Activated T-helper 17 cell treated with anti-CD3 and anti-CD28 coated beads, Interleukin-2, amount 50 U/mL, for 72 hours (primary cell): ENCODE results near the gene MICAL2. TPM values are rescaled to one million over a fixed set of nuclear protein-coding genes. Genes with fewer than 3 reads are reported as not detected.
A peak's percentile ranks its signal among the peaks of the same experiment; 100 is the strongest.

Experiments used
- ATAC-seq: fragments of 150-1000 bp; cut with Tn5 transposase; replicated peaks from 2 replicates; pipeline ENCODE4 v1.10.0; 2021; ENCODE audit warnings: mild to moderate bottlenecking, moderate library complexity
- H3K27ac Mint-ChIP-seq: one replicate; pipeline ENCODE4 v1.8.0; 2022; ENCODE audit warnings: mixed read lengths
- H3K27me3 Mint-ChIP-seq: one replicate; pipeline ENCODE4 v1.8.0; 2022; ENCODE audit warnings: mixed read lengths
- H3K36me3 Mint-ChIP-seq: one replicate; pipeline ENCODE4 v1.8.0; 2022; ENCODE audit warnings: low read depth, mild to moderate bottlenecking, mixed read lengths
- H3K4me1 Mint-ChIP-seq: one replicate; pipeline ENCODE4 v1.8.0; 2022; ENCODE audit warnings: mixed read lengths
- H3K4me3 Mint-ChIP-seq: one replicate; pipeline ENCODE4 v1.8.0; 2022; ENCODE audit warnings: mild to moderate bottlenecking, mixed read lengths
- H3K9me3 Mint-ChIP-seq: one replicate; pipeline ENCODE4 v1.8.0; 2022; ENCODE audit warnings: mixed read lengths
- total RNA-seq, 2 donors: library from RNA; stranded (reverse); gene quantifications; one replicate each; pipeline ENCODE4 v1.2.3, GENCODE V29; 2022

MICAL2 gene
- total RNA-seq, 2 donors from 2014 or later: 127 to 253 TPM

- H3K4me1 Mint-ChIP-seq: no peaks in the 10 kb centered on the region
- no peak overlapping the region for H3K4me3 Mint-ChIP-seq
- H3K36me3 Mint-ChIP-seq: no peaks in the 10 kb centered on the region
- no peaks in the 10 kb centered on the region for H3K9me3 Mint-ChIP-seq
- H3K27ac Mint-ChIP-seq: no peak overlapping the region
- ATAC-seq: no peak
- H3K27me3 Mint-ChIP-seq: no peaks in the 10 kb centered on the region
Observed at GRCh38 chr11:12271826-12272366, 161.5 kb downstream of the MICAL2 start.

- Mint-ChIP-seq H3K27ac (peak overlapping the region; percentile 57), H3K9me3 (no peaks in the 10 kb centered on the region), H3K4me3 (no peak overlapping the region), H3K27me3 (no peaks in the 10 kb centered on the region), H3K4me1 (no peaks in the 10 kb centered on the region), H3K36me3 (no peaks in the 10 kb centered on the region)
- ATAC-seq: no peak
Observed at GRCh38 chr11:12272821-12273617, 162.6 kb downstream of the MICAL2 start.

- no peaks in the 10 kb centered on the region for H3K4me1 Mint-ChIP-seq
- no peaks in the 10 kb centered on the region for H3K9me3 Mint-ChIP-seq
- no peaks in the 10 kb centered on the region for H3K36me3 Mint-ChIP-seq
- peak overlapping the region; percentile 57 for H3K27ac Mint-ChIP-seq
- ATAC-seq: no peak
- H3K4me3 Mint-ChIP-seq: no peak overlapping the region
- H3K27me3 Mint-ChIP-seq: no peaks in the 10 kb centered on the region
Observed at GRCh38 chr11:12273618-12273995, 163.2 kb downstream of the MICAL2 start.

GRCh38 chr11:12274056-12274455, 163.7 kb downstream of the MICAL2 start:
- H3K4me1 Mint-ChIP-seq: no peaks in the 10 kb centered on the region
- H3K27ac Mint-ChIP-seq: peak overlapping the region; percentile 57
- no peaks in the 10 kb centered on the region for H3K36me3 Mint-ChIP-seq

GRCh38 chr11:12274558-12275197, 164.3 kb downstream of the MICAL2 start:
- ATAC-seq: no peak
- no peaks in the 10 kb centered on the region for H3K36me3 Mint-ChIP-seq
- peak overlapping the region; percentile 57 for H3K27ac Mint-ChIP-seq
- no peaks in the 10 kb centered on the region for H3K4me1 Mint-ChIP-seq
- H3K9me3 Mint-ChIP-seq: no peaks in the 10 kb centered on the region
- no peak overlapping the region for H3K4me3 Mint-ChIP-seq
- H3K27me3 Mint-ChIP-seq: no peaks in the 10 kb centered on the region

More at GRCh38 chr11:12274056-12274455, 163.7 kb downstream of the MICAL2 start:
- ATAC-seq: no peak
- H3K4me3 Mint-ChIP-seq: no peak overlapping the region
- no peaks in the 10 kb centered on the region for H3K27me3 Mint-ChIP-seq
- no peaks in the 10 kb centered on the region for H3K9me3 Mint-ChIP-seq

GRCh38 chr11:12275818-12276217, 165.4 kb downstream of the MICAL2 start:
- no peak overlapping the region for H3K27ac Mint-ChIP-seq

GRCh38 chr11:12276356-12276755, 166.0 kb downstream of the MICAL2 start:
- ATAC-seq: no peak
- Mint-ChIP-seq H3K27me3 (no peaks in the 10 kb centered on the region), H3K4me3 (no peak overlapping the region), H3K9me3 (no peaks in the 10 kb centered on the region), H3K4me1 (peaks cover 5% of the 10 kb centered on the region), H3K27ac (peak overlapping the region; percentile 8), H3K36me3 (no peaks in the 10 kb centered on the region)

More at GRCh38 chr11:12275818-12276217, 165.4 kb downstream of the MICAL2 start:
- Mint-ChIP-seq H3K27me3 (no peaks in the 10 kb centered on the region), H3K9me3 (no peaks in the 10 kb centered on the region), H3K4me3 (no peak overlapping the region), H3K36me3 (no peaks in the 10 kb centered on the region), H3K4me1 (peaks cover 5% of the 10 kb centered on the region)
- no peak for ATAC-seq

- Mint-ChIP-seq H3K36me3 (no peaks in the 10 kb centered on the region), H3K4me1 (peaks cover 5% of the 10 kb centered on the region), H3K27me3 (no peaks in the 10 kb centered on the region), H3K9me3 (no peaks in the 10 kb centered on the region), H3K27ac (peak overlapping the region; percentile 13), H3K4me3 (no peak overlapping the region)
- no peak for ATAC-seq
Observed at GRCh38 chr11:12276831-12277475, 166.6 kb downstream of the MICAL2 start.

- Mint-ChIP-seq H3K36me3 (peaks cover 10% of the 10 kb centered on the region), H3K4me1 (peaks cover 5% of the 10 kb centered on the region), H3K27ac (peak overlapping the region; percentile 32), H3K4me3 (no peak overlapping the region), H3K27me3 (no peaks in the 10 kb centered on the region), H3K9me3 (no peaks in the 10 kb centered on the region)
- no peak for ATAC-seq
Observed at GRCh38 chr11:12278766-12279671, 168.6 kb downstream of the MICAL2 start.

GRCh38 chr11:12279672-12280108, 169.3 kb downstream of the MICAL2 start:
- H3K4me3 Mint-ChIP-seq: no peak overlapping the region
- no peak for ATAC-seq

GRCh38 chr11:12280199-12280837, 169.9 kb downstream of the MICAL2 start:
- no peaks in the 10 kb centered on the region for H3K27me3 Mint-ChIP-seq
- H3K4me3 Mint-ChIP-seq: no peak overlapping the region
- H3K36me3 Mint-ChIP-seq: peaks cover 10% of the 10 kb centered on the region
- no peak for ATAC-seq
- H3K9me3 Mint-ChIP-seq: no peaks in the 10 kb centered on the region
- H3K4me1 Mint-ChIP-seq: peaks cover 5% of the 10 kb centered on the region
- peak overlapping the region; percentile 65 for H3K27ac Mint-ChIP-seq

More at GRCh38 chr11:12279672-12280108, 169.3 kb downstream of the MICAL2 start:
- no peaks in the 10 kb centered on the region for H3K27me3 Mint-ChIP-seq
- H3K36me3 Mint-ChIP-seq: peaks cover 10% of the 10 kb centered on the region
- H3K27ac Mint-ChIP-seq: no peak overlapping the region
- H3K4me1 Mint-ChIP-seq: peaks cover 5% of the 10 kb centered on the region
- H3K9me3 Mint-ChIP-seq: no peaks in the 10 kb centered on the region

- no peaks in the 10 kb centered on the region for H3K27me3 Mint-ChIP-seq
- H3K4me3 Mint-ChIP-seq: no peak overlapping the region
- peak; percentile 53 for ATAC-seq
- H3K9me3 Mint-ChIP-seq: no peaks in the 10 kb centered on the region
- peaks cover 10% of the 10 kb centered on the region for H3K36me3 Mint-ChIP-seq
- peaks cover 5% of the 10 kb centered on the region for H3K4me1 Mint-ChIP-seq
- H3K27ac Mint-ChIP-seq: peak overlapping the region; percentile 65
Observed at GRCh38 chr11:12280838-12281565, 170.6 kb downstream of the MICAL2 start.
